ENCODE data around the gene CHST13.

DNA sequence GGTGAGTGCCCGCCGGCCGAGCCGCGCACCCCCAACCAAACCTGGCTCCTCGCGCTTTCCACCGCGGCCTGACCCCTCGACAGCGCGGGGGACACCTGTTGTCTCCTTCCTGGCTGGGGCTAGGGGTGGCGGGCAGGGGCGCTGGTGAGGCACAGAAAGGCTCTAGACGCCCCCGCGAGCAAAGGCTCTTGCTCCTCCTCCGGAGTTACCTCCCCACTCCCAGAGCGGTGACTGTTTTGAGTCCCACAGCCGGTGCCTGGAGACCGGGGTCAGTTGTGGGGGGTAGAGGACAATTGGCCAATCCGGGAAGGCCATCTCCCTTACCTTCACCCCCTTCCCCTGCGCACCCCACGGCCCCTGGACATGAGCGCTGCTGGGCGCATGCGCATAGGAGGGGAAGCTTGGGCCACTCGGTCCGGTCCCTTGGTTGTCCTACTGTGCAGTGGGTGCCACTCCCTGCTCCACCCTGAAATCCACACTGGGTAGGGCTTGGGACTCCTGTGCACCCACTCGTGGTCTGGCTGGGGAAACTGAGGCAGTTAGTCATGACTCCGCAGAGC lies 554 bp downstream of the CHST13 start:
- TF ChIP-seq FOXM1 (IDR thresholded peaks at IDR 0.05; ENCODE audit: borderline replicate concordance, low read depth) (no peak), EP300 (IDR thresholded peaks at IDR 0.05; ENCODE audit: borderline replicate concordance) (no peak), CREB1 (IDR thresholded peaks at IDR 0.05; ENCODE audit: low read depth) (no peak), YY1 (IDR thresholded peaks at IDR 0.05; ENCODE audit: low read depth) (no peak), TAF1 (IDR thresholded peaks at IDR 0.05; ENCODE audit: low read depth) (no peak), TEAD4 (IDR thresholded peaks at IDR 0.05) (no peak), CEBPB (IDR thresholded peaks at IDR 0.05) (no peak), TCF12 (IDR thresholded peaks at IDR 0.05; ENCODE audit: low read depth) (no peak), RAD21 (IDR thresholded peaks at IDR 0.05; ENCODE audit: low read depth) (no peak), ZBTB7A (IDR thresholded peaks at IDR 0.05; ENCODE audit: low read depth) (no peak), NFIC (IDR thresholded peaks at IDR 0.05) (no peak)
- TF ChIP-seq, protein P1, sequence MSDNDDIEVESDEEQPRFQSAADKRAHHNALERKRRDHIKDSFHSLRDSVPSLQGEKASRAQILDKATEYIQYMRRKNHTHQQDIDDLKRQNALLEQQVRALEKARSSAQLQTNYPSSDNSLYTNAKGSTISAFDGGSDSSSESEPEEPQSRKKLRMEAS (IDR thresholded peaks at IDR 0.05) = no peak
- TF ChIP-seq, protein P2, sequence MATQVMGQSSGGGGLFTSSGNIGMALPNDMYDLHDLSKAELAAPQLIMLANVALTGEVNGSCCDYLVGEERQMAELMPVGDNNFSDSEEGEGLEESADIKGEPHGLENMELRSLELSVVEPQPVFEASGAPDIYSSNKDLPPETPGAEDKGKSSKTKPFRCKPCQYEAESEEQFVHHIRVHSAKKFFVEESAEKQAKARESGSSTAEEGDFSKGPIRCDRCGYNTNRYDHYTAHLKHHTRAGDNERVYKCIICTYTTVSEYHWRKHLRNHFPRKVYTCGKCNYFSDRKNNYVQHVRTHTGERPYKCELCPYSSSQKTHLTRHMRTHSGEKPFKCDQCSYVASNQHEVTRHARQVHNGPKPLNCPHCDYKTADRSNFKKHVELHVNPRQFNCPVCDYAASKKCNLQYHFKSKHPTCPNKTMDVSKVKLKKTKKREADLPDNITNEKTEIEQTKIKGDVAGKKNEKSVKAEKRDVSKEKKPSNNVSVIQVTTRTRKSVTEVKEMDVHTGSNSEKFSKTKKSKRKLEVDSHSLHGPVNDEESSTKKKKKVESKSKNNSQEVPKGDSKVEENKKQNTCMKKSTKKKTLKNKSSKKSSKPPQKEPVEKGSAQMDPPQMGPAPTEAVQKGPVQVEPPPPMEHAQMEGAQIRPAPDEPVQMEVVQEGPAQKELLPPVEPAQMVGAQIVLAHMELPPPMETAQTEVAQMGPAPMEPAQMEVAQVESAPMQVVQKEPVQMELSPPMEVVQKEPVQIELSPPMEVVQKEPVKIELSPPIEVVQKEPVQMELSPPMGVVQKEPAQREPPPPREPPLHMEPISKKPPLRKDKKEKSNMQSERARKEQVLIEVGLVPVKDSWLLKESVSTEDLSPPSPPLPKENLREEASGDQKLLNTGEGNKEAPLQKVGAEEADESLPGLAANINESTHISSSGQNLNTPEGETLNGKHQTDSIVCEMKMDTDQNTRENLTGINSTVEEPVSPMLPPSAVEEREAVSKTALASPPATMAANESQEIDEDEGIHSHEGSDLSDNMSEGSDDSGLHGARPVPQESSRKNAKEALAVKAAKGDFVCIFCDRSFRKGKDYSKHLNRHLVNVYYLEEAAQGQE (IDR thresholded peaks at IDR 0.05; ENCODE audit: low read depth) = no peak

Measured in Ishikawa (cell line).